Measurements from ENCODE around the gene EIF4E3.

GRCh38 chr3:71693641-71694040 is 31.6 kb downstream of the EIF4E3 start:
- TF ChIP-seq SMC3 (conservative IDR thresholded peaks at IDR 0.05; ENCODE audit: poor library complexity) (no peak), EZH2 (IDR thresholded peaks at IDR 0.05; ENCODE audit: borderline replicate concordance, insufficient read depth, low read length, poor library complexity, severe bottlenecking) (no peak), CTCF (IDR thresholded peaks at IDR 0.05; ENCODE audit: poor library complexity, severe bottlenecking) (no peak), MXI1 (conservative IDR thresholded peaks at IDR 0.05; ENCODE audit: poor library complexity, severe bottlenecking) (no peak), TAF1 (IDR thresholded peaks at IDR 0.05; ENCODE audit: low read depth) (no peak)

All from neural cell (in vitro differentiated cells).